GM12872 (cell line): Measurements from ENCODE around the gene GLO1.

Source experiments
- TF ChIP-seq, protein P1 (sequence below): IDR thresholded peaks from 3 replicates; pipeline ENCODE4 v1.5.1; 2011; ENCODE audit warnings: low read depth, mild to moderate bottlenecking, low read length, moderate library complexity; ENCODE audit not compliant: insufficient read depth

The GLO1 gene

DNA sequence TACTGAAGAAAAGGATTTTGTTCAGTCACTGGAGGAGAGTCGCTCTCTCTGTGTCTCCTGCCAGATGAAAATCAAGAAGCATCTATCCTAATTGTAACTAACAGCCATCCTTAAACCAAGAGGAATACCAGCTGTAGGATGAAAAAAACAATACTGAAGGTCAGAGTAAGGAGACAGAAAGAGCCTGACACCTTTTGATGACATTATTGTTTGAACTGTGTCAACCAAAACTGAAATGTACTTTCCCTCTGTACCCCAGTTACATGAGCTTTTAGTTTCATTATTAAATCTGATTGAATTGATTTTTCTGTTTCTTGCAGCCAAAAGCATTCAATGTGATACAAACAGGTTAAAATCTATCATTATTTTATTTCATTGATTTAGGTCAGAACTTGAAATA is 46.0 kb downstream of the GLO1 start:
- TF ChIP-seq, protein P1, sequence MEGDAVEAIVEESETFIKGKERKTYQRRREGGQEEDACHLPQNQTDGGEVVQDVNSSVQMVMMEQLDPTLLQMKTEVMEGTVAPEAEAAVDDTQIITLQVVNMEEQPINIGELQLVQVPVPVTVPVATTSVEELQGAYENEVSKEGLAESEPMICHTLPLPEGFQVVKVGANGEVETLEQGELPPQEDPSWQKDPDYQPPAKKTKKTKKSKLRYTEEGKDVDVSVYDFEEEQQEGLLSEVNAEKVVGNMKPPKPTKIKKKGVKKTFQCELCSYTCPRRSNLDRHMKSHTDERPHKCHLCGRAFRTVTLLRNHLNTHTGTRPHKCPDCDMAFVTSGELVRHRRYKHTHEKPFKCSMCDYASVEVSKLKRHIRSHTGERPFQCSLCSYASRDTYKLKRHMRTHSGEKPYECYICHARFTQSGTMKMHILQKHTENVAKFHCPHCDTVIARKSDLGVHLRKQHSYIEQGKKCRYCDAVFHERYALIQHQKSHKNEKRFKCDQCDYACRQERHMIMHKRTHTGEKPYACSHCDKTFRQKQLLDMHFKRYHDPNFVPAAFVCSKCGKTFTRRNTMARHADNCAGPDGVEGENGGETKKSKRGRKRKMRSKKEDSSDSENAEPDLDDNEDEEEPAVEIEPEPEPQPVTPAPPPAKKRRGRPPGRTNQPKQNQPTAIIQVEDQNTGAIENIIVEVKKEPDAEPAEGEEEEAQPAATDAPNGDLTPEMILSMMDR: no peak

DNA sequence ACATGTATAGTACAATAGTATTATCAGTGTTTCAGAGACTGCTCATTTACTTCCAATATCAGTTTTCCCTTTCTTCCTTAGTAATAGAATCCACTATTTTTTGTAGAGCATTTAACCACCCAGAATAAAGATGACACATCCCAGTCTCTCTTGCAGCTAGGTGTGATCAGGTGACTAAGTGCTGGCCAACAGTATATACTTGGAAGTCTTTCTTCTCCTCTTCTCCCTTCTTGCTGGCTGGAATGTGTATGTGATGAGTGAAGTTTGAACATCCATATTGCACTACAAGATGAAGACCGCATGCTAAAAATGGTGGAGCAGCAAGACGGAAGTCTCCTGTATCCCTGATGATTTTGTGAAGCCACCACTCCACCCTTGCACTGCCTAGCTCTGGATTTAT is 48.7 kb downstream of the GLO1 start:
- TF ChIP-seq, protein P1: no peak

DNA sequence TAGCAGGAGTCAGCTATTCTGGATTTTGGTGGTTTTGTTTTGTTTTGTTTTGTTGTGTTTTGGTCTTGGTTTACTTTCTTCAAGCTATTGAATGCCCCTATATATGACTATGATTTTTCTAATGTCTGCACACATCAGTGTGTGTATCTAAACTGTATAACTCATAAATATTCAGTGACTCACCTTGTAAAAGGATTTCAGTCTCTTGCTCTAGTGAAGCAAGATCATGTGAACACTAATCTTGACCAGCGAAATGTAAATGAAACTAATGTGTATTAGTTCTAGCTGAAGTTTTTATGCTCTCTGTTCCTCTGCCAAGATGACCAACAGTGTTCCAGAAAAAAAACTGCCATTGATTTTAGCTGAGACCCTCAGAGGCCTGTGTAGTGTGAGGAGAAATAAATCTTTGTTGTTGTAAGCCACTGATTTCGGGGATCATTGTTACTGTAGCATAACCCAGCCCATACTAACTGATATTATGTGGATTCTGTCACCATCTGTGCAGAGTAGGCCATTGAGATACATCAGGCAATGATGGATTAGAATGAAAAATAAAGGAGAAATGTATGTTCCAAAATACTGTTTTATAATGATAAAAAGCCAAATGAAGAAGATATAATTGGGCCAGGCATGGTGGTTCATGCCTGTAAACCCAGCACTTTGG is 51.7 kb downstream of the GLO1 start:
- TF ChIP-seq, protein P1: no peak

DNA sequence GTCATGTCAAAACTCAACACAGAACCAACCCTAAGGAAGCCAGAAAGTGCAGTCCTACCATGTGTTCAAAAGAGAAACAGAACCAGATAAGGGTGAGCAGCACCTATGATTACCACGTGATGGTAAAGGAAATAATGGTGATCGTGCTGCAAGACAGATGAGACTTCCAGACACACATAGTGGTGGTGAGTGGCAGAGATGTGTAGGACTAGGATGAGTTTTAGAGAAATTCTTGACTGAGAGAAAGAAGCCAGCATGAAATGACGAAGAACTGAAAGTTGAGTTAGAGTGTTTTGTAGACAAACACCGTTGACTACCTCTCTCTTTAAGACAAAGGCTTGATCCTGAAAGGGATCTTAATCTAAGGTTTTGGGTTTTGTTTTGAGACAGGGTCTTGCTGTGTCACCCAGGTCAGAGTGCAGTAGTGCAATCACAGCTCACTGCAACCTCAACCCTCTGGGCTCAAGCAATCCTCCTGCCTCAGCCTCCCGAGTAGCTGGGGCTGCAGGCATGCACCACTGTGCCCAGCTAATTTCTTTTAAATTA is 52.7 kb downstream of the GLO1 start:
- TF ChIP-seq, protein P1: no peak

DNA sequence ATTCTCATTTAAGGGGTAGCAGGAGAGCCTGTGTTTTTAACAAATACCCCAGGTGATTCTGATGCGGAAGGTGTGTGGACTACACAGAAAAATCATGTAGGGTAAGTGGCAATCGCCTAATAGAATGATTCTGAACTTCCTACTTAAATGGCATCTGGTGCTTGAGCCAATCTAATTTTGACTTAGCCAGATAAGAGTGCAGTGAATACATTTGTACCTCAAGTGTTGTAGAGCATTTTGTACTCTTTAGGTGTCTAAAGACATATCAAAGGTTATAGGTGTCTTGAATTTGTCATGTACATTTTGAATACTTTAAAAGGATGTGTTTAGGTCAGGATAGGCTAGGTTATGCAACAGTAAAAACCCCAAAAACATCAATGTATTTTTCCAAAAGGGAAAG is 53.2 kb downstream of the GLO1 start:
- TF ChIP-seq, protein P1: no peak

DNA sequence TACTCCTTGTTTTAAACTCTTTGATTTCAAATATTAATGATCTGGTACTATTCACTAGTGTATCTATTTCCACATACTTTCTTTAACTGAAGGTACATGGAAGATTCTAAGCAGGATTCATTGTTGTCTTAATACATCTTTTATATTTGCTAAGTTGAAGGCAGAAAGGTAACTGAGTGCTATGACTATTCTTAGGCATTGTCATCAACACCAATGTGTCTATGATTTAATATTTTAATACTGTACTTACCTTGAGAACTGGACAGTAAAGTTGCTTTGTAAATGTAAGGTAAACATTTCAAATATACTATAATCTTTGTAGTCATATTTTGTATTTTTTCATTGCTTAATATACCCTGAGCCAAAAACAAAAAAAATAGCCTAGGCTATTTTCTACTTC is 54.3 kb downstream of the GLO1 start:
- TF ChIP-seq, protein P1: no peak

DNA sequence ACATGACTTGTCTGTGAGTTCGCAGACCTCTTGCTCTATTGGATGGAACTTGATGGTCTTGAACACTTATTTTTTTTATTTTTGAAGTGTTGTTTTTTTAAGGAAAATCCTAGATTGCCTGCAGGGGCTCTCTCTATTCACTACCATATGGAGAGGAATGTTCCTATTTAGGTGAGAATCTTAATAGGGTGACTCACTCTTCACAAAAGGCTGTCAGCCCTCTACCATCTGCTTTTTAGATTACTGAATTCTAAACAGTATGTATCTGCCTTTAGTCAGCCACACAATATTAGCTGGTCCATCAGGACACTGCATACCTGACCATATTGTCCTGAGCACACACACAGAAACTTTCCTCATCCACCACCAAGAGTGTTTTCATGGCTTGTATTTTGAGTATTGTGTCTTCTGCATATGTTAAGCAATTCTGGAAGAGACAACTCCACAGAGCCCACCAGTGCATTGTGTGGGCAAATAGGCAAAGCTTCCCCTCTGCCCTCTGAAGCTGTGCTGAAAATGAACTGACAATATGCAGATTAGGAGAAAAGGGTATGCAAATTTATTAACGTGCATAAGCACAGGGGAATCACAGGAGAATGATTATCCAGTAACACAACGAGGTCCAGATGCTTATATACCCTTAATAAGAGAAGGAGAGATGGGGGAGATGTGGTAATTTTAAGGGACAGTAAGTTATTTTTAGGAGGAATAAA is 56.6 kb downstream of the GLO1 start:
- TF ChIP-seq, protein P1: no peak
